A673 (cell line): ENCODE results near the gene SDHB.

Experiments
- CTCF ChIP-seq: fragments of 300-800, 200-600 bp; sonication (generic); conservative IDR thresholded peaks from 2 replicates; pipeline ENCODE4 v1.5.1; 2017; ENCODE audit warnings: low read depth, mild to moderate bottlenecking, antibody characterized with exemption, low read length, moderate library complexity, mixed read lengths
- EZH2 ChIP-seq: fragments of 200-600 bp; sonication (generic); IDR thresholded peaks from 2 replicates; pipeline ENCODE4 v1.6.1; 2017; ENCODE audit warnings: borderline replicate concordance, low read depth, mild to moderate bottlenecking, mixed read lengths, antibody characterized with exemption, low read length; ENCODE audit not compliant: poor library complexity, severe bottlenecking

- TF ChIP-seq CTCF, result no peak
- no peak for TF ChIP-seq EZH2
Observed at GRCh38 chr1:16980473-16981268, 73.2 kb downstream of the SDHB start, which contains the start of gene MFAP2.
